GM19328 (cell line): Measurements from ENCODE around the gene ATAD3B.
"Not testable (repeated sequence)": the region's sequence is repeated elsewhere in the genome, so short reads cannot be mapped to it uniquely, and the experiment has no call there.

Source experiments
- ATAC-seq: cut with Tn5 transposase; IDR thresholded peaks from one replicate; pipeline ENCODE4 v1.9.1; 2021; ENCODE audit warnings: mild to moderate bottlenecking, moderate library complexity; ENCODE audit not compliant: unreplicated experiment

ATAD3B gene

GRCh38 chr1:1509465-1509850, 37.9 kb downstream of the ATAD3B start:
- not testable (repeated sequence) for ATAC-seq

- no peak for ATAC-seq
These were observed 39.5 kb downstream of the ATAD3B start for GRCh38 chr1:1510912-1511532.

GRCh38 chr1:1511533-1512285, 40.1 kb downstream of the ATAD3B start, which contains the start of gene ATAD3A:
ATAD3A (plus strand) TSS chr1:1512162; CDS start chr1:1512269, 107 bp downstream.
- peak; percentile 80 for ATAC-seq

GRCh38 chr1:1512425-1512824, 40.9 kb downstream of the ATAD3B start:
- ATAC-seq = not testable (repeated sequence)

GRCh38 chr1:1513675-1514074, 42.1 kb downstream of the ATAD3B start:
- not testable (repeated sequence) for ATAC-seq

- not testable (repeated sequence) for ATAC-seq
These were observed 42.8 kb downstream of the ATAD3B start for GRCh38 chr1:1514376-1514775.

GRCh38 chr1:1516923-1517322, 45.4 kb downstream of the ATAD3B start:
- ATAC-seq = not testable (repeated sequence)

GRCh38 chr1:1517973-1518620, 46.5 kb downstream of the ATAD3B start:
- no peak for ATAC-seq

- ATAC-seq = not testable (repeated sequence)
These were observed 47.0 kb downstream of the ATAD3B start for GRCh38 chr1:1518621-1519007.

- not testable (repeated sequence) for ATAC-seq
These were observed 48.4 kb downstream of the ATAD3B start for GRCh38 chr1:1519805-1520505.

GRCh38 chr1:1521331-1521730, 49.8 kb downstream of the ATAD3B start:
- no peak for ATAC-seq

GRCh38 chr1:1522536-1522935, 51.0 kb downstream of the ATAD3B start:
- ATAC-seq = not testable (repeated sequence)

- not testable (repeated sequence) for ATAC-seq
These were observed 51.7 kb downstream of the ATAD3B start for GRCh38 chr1:1523226-1523625.

GRCh38 chr1:1523651-1524050, 52.1 kb downstream of the ATAD3B start:
- ATAC-seq = not testable (repeated sequence)

- ATAC-seq = not testable (repeated sequence)
These were observed 53.3 kb downstream of the ATAD3B start for GRCh38 chr1:1524750-1525383.

GRCh38 chr1:1526476-1526875, 54.9 kb downstream of the ATAD3B start:
- ATAC-seq = not testable (repeated sequence)

GRCh38 chr1:1527092-1527816, 55.7 kb downstream of the ATAD3B start:
- ATAC-seq = no peak

- no peak for ATAC-seq
These were observed 57.0 kb downstream of the ATAD3B start for GRCh38 chr1:1528301-1529267.

GRCh38 chr1:1529321-1529720, 57.8 kb downstream of the ATAD3B start:
- no peak for ATAC-seq
